Stimulated activated CD4-positive, alpha-beta T cell treated with anti-CD3 and anti-CD28 coated beads, Interleukin-1b, Interleukin-23, amount 100 ng/mL, for 1 hour (primary cell): ENCODE results near the gene LY6G5C.

Source experiments
- DNase-seq, 2 donors: peaks; one replicate each; pipeline ENCODE4 v3.0.0-alpha.2; 2020; ENCODE audit warnings: low read depth in 2 of 2

LY6G5C gene

DNA sequence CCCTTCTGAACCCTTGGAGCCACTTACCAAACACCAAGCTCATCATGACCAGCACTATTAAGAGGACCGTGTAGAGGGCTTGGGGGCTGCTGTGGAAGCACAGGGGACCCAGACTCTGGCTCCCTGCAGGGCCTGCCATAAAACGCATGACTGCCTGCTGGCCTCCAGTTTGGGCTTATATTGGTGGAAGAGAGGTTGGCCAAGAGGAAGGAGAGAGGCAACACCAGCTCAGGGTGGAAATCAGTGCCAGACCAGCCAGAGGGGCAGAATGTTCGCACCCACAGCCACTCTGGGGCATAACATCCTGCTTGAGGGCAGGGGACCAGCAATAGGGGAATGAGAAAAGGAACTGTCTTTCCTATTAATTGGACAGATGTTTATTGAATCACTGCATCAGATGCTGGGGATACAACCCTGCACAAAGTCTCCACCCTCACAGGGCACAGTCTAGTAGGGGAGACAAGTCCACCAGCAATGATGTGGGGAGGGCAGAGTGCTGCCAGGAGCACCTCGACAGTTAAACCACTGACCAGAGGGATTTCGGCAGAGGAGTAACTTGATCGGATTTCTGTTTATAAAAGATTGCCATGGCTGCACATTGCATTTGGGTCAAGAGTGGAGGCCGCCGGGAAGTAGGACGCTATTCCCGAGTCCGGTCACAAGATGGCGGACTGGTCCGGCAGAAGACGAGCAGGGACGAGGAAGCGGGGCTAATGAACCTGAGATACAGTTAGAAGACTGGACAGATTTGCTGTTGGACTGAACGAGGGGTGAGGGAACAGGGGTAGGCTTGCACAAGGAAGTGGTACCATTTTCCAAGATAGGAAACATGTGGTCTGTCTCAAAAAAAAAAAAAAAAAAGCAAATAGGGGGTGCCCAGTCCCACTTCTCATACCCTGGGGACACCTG, at the start of gene LY6G5C:
TSS of gene LY6G5C (minus strand) at position 842 of the 909 bp plus-strand sequence. CDS start at position 148, 694 bp downstream.
- DNase-seq: peak in 1 of 2 donors; percentile 35

DNA sequence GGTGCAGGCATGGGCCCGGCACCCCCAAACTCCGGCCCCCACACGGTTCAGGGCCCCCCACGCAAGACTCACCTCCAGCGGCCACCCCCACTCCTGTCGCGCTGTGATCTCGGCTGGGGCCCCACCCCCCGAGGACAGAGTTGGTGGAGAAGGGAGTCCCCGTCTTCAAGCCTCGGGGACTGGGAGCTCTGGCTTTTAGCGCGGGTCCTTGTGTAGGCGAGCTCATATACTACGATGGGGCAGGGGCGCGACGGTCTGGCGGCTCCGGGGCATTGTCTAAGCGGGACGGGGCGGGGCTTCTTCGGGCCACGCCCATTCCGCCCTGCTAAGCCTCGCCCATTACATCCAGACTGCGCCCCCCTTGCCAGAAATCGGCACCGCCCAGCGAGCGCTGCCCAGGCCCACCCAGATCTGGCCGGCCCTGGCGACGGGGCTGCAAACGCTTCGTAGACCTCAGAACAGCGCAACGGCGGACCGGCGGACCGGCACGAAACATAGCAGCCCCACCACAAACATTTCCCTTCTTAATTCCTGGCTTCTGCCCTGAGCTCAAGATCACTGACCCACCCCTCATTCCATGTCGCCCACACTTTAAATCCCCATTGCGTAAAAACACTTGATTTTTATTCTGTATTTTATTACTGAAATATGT, 49.2 kb upstream of the LY6G5C start:
- DNase-seq: peak in 1 of 2 donors; percentile 50

DNA sequence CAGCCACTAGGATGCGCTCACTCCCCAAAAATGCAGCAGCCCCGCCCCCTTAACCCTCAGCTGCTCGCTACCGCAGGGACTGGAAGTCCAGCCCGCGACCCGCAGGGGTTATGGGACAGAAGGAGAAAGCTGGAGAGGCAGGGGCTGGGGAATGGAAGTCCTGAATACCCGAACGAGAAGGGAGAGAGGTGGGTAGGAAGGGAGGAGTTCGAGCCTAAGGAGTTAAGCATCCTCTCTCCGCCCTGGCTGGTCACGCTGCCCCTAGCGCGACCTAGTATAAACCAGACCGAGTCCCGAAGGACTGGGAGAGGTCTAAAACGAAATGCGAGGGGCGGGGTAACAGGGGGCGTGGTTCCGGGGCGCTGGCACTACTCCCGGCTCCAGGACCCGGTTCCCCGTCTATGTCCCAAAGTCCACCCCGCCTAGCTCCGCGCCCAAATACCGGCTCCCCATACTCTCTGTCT, 48.7 kb upstream of the LY6G5C start:
- DNase-seq: peak; percentile 60

DNA sequence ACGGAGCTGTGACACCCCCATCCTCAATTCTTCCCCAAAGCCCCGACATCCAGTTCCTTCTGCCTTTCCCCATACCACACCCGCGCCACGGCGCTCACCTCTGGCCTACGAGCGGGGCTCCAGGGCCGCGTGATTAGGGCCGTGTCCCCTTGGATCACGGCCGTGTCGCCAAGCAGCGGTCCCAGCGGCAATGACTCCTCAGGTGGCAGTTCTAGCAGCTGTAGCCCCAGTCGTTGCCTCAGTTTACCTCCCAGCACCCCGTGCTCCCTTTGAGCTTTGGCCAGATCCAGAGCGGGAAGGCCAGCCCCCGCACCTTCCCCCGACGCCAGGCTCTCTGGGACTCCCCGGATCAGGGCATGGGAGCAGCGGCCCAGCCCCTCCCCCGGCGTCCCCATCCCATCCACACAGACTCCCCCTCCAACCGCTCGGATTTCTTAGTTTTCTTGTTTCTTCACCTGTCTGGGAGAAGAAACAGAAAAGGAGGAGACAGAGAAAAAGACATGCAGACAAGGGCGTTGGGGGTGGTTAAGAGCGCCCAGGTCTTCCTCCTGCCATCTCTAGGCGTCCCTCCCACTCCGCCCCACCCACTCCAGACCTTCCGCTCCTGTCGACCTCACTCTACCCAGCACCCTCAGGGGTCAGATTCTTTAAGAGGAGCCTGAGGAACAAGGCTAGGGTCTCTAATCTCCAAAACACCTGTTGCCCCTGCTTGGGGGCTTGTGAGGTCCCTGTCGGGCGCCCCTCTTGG, 48.1 kb upstream of the LY6G5C start, which contains the start of gene DDAH2:
TSS of gene DDAH2 (minus strand) at position 533 of the 748 bp plus-strand sequence. CDS start at position 395, 138 bp downstream.
- no peak for DNase-seq

- no peak for DNase-seq
Observed at GRCh38 chr6:31727717-31728671, 47.1 kb upstream of the LY6G5C start.

- no peak for DNase-seq
Observed at GRCh38 chr6:31727034-31727716, 46.3 kb upstream of the LY6G5C start.

GRCh38 chr6:31725502-31726350, 44.9 kb upstream of the LY6G5C start:
- DNase-seq: no peak

DNA sequence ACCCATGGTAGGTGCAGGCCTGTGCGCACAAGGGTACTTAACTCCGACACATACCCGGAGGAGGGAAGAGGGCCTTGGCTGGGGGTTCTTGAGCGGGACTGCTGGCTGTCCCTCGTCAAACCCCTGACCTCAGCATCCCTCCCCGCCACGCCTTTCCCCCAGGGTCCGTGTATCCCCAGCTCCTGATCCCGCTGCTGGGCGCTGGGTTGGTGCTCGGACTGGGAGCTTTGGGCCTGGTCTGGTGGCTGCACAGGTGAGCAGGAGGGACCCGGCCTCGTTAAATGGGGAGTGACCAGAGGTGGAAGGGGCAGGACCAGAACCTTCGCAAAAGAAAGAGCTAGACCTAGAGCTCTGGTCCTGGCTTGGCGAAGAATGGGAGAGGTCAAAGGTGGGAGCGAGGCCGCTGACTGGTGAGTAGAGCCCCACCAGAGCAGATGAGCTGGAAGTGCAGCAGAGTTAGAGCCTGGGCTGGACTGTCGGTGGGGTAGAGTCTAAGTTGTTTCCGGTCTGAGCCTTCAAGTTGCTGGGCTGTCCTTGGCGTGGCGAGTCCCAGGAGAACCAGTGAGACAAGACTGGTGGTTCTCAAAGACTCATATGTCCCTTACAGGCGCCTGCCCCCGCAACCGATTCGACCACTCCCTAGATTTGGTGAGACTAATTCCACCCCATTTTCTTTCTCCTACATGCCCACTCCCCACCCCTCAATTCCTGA, 43.3 kb upstream of the LY6G5C start:
- DNase-seq: no peak

GRCh38 chr6:31723245-31723979, 42.5 kb upstream of the LY6G5C start, which contains the start of gene MPIG6B:
Gene MPIG6B, plus strand, starts transcription at chr6:31723373. Its CDS starts 11 bp downstream, at chr6:31723384.
- DNase-seq: no peak

DNA sequence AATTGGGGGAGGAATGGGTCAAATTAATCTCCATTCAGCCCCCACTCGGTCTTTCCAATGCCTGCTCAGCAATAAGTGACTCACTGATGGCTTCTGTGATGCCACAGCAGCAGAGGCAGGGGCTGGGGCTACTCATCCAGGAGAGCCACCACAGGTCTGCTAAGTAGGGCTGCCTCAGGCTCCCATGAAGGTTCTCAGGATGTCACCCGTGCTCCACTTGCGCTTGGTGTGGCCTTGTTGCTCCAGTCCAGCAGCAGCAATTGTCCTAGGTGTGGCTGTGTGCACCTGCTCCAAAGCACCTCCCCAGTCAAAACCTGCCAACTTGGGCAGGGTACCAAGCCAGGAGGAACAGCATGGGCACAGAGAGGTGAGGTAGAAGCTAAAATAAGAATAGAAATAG, 41.3 kb upstream of the LY6G5C start:
- no peak for DNase-seq

GRCh38 chr6:31721351-31722020, 40.6 kb upstream of the LY6G5C start, which contains the start of gene LY6G6C:
Gene LY6G6C, minus strand, starts transcription at chr6:31721746. Its CDS starts 67 bp downstream, at chr6:31721679.
- no peak for DNase-seq

DNA sequence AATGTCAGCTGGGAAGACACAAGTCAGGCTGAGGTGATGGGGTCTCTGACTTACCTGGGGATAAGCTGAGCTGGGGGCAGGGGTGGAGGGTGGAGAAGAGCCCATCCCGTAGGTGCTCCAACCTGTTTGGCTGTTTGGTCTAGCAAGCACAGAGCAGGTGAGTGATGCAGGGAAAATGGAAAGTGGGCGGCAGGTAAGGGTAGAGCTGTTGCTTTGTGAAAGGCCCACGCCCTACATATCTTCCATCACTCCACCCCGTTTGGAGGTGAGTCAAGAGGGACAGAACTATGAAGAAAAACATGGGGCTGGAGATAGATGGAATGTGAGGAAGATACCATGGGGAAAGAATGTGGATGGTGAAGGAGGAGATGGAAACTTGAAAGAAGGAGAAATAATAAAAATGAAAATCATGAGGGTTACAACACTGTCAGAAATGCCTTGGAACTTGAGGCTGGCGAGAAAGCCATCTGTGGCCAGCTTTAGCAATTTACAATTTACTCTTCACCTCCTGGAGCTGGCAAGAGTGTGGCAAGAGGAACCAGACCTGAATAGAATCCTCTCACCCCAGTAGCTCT, 39.4 kb upstream of the LY6G5C start:
- DNase-seq: no peak

DNA sequence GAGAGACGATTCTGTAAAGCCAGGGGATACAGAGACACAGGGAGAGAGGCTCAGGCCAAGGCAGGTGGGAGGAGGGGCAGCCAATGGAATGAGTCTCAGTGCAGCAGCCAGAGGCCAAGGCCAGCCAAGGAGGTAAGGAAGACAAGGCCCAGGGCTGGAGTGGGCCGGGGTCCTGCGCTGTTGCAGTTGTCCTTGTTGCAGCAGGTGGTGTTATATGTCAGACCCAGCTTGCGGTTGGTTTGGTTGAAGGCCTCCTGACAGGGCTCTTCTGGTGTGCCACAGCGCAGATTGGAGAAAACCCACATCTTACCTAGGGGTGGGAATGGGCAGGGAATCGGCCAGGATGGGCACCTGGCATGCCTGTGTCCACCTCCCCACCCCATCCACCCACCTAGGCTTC, 38.1 kb upstream of the LY6G5C start:
- DNase-seq: no peak

- no peak for DNase-seq
Observed at GRCh38 chr6:31718265-31718664, 37.4 kb upstream of the LY6G5C start.

- no peak for DNase-seq
Observed at GRCh38 chr6:31717499-31718222, 36.8 kb upstream of the LY6G5C start.
